Cortex of kidney (tissue), 1 donor: Measurements from ENCODE around the gene ZAR1L.
"Not testable (repeated sequence)": the region's sequence is repeated elsewhere in the genome, so short reads cannot be mapped to it uniquely, and the experiment has no call there.

Experiments used
- DNase-seq: peaks from one replicate; lab custom pipeline; 2025; lab: John Stamatoyannopoulos, UW

Gene ZAR1L, protein sequence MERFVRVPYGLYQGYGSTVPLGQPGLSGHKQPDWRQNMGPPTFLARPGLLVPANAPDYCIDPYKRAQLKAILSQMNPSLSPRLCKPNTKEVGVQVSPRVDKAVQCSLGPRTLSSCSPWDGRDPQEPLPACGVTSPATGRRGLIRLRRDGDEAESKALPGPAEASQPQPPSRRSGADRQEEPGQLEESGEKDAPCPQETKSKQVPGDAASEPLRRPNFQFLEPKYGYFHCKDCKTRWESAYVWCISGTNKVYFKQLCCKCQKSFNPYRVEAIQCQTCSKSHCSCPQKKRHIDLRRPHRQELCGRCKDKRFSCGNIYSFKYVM

GRCh38 chr13:32315238-32316027 is at the start of gene ZAR1L, which contains the start of gene BRCA2:
ZAR1L (minus strand) TSS chr13:32315363; CDS start chr13:32311925, 3,438 bp downstream.
BRCA2 (plus strand) TSS chr13:32315508; CDS start chr13:32316461, 953 bp downstream.
- DNase-seq: peak; percentile 75

DNA sequence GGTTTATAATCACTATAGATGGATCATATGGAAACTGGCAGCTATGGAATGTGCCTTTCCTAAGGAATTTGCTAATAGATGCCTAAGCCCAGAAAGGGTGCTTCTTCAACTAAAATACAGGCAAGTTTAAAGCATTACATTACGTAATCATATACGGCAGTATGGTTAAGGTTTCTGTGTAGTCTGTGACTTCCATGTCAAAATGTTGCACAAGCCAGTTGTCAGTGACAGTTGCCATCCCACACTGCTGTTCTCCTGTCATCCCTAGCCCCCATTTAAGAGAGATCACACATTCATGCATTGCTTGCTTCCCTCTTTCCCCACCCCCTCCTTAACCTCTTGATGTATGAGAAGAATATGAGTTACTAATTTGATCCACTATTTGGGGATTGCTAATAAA is 47.4 kb upstream of the ZAR1L start:
- DNase-seq: no peak

DNA sequence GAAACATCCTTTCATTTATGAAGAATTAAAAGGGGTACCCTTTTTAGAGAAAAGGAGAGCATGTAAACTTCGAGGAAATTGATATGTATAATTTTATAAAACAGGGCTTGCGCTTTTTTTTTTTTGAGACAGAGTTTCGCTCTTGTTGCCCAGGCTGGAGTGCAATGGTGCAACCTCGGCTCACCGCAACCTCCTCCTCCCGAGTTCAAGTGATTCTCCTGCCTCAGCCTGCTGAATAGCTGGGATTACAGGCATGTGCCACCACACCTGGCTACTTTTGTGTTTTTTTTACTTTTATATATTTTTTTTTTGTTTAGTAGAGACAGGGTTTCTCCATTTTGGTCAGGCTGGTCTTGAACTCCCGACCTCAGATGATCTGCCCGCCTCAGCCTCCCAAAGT is 40.8 kb upstream of the ZAR1L start:
- not testable (repeated sequence) for DNase-seq

- DNase-seq: no peak
Measured at GRCh38 chr13:32354040-32354439, 38.9 kb upstream of the ZAR1L start.

GRCh38 chr13:32350839-32351441 is 35.8 kb upstream of the ZAR1L start:
- DNase-seq: not testable (repeated sequence)

GRCh38 chr13:32347651-32348050 is 32.5 kb upstream of the ZAR1L start:
- DNase-seq: no peak

- DNase-seq: no peak
Measured at GRCh38 chr13:32340914-32341313, 25.8 kb upstream of the ZAR1L start.

DNA sequence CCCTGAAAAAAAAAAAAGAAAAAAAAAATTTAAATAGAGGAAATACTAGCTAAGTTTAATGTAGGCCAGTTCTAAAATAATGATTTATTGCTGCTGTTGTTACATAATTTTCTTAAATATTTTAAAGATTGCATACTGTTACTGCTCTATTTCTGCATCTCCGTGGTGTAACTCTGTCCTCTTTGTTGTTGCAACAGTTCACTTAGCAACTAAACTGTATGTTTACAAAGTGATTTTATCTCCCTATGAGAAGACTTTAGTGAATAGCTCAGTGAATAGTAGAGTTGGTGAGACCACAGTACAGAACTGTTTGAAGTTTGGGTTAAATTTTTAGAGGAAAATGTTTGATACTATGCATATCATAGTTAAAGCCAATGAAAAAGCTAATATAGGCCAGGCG is 19.5 kb upstream of the ZAR1L start:
- DNase-seq: no peak

GRCh38 chr13:32330441-32330840 is 15.3 kb upstream of the ZAR1L start:
- DNase-seq: no peak

- no peak for DNase-seq
Measured at GRCh38 chr13:32323912-32324311, 8.7 kb upstream of the ZAR1L start.

DNA sequence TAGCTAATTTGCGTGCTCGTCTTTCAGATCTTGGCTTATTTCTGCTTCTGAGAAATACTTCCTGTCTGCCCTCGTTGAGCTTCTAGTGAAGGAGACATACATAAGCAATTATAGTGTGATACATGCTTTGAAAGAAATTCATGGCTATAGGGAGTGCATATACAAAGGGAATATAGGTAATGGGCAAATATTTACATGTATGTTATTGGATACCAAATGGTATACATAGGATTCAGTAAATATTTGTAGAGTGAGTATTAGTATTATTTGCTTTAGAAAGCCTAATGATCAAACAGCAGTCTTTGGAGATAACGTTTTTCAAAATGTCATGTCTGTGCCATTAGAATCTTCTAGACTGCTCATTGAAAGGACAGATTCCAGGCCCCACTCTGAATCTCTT is 5.4 kb upstream of the ZAR1L start:
- DNase-seq: no peak

DNA sequence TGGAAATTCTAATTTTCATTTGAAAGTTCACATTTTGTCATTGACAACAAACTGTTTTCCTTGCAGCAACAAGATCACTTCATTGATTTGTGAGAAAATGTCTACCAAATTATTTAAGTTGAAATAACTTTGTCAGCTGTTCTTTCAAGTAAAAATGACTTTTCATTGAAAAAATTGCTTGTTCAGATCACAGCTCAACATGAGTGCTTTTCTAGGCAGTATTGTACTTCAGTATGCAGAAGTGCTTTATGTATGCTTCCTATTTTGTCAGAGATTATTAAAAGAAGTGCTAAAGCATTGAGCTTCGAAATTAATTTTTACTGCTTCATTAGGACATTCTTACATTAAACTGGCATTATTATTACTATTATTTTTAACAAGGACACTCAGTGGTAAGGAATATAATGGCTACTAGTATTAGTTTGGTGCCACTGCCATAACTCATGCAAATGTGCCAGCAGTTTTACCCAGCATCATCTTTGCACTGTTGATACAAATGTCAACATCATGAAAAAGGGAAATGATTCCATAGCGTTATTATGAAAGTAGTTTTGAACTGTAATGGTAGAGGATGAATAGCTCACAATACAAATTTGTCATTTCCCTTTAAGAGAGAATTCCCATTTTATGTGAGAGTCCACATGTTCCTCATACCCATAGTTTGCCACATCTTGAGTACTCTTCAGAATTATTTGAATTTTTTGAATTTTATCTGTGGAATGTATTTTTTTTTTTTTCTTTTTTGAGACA is 2.7 kb upstream of the ZAR1L start:
- no peak for DNase-seq

- no peak for DNase-seq
Measured at GRCh38 chr13:32316501-32316900, 1.3 kb upstream of the ZAR1L start.

DNA sequence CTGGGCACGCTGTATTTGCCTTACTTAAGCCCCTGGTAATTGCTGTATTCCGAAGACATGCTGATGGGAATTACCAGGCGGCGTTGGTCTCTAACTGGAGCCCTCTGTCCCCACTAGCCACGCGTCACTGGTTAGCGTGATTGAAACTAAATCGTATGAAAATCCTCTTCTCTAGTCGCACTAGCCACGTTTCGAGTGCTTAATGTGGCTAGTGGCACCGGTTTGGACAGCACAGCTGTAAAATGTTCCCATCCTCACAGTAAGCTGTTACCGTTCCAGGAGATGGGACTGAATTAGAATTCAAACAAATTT is 821 bp upstream of the ZAR1L start:
- no peak for DNase-seq

GRCh38 chr13:32314271-32315237 is 609 bp downstream of the ZAR1L start:
- DNase-seq: no peak

GRCh38 chr13:32311188-32311897 is 3.8 kb downstream of the ZAR1L start:
- no peak for DNase-seq

- no peak for DNase-seq
Measured at GRCh38 chr13:32310134-32310706, 4.9 kb downstream of the ZAR1L start.

DNA sequence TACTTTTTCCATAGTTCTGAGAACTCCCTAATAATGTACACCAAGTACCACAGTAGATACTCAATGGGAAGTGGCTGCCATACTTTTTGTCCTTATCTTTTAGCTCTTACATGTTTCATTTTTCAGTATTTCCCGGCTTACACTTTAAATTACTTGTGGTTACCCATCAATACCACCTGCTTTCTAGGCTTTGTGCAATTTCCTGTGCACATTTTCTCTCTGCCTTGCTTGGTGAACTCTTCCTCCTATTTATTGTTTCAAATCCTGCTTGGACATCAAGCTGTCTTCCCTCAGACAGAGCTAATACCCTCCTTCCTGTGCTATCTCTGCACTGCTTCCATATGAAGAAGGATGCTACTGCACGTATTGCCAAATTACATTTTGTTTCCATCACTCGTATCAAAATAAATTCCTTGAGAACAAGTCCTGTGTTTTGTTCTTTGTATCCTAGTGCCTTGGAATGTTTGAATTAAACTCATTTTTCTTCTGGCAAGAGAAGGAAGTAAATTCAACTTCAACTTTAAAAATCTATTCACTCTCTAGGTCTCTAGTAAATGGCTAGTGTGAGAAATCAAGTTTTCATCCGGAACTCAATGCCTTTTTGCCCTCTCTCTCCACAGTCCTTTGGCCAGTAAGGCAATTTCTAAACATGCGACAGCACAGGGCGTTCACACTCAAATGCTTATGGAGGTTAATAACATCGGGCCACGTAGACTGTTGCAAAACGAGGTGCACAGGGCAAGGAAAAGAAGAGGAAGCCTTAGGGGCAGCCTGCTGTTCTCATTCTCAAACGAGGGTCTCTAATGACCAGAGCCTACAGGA is 5.6 kb downstream of the ZAR1L start:
- no peak for DNase-seq

DNA sequence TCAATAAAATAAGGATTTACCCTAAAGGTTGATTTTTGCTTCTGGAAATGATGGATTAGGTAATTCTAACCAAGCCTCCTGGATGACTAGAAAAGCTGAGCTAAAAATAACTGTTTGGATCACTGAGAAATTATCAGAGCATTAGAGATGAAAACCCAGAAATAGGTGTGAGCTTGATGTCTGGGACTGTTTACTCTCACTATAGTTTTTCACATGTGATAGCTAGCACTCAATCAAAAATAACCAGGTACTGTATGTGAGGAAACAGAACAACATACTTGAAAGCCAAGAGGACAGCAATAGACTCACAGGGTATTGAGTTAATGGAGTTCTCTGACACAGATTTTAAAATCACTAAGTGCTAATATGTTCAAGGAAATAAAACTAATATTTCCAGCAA is 9.5 kb downstream of the ZAR1L start:
- no peak for DNase-seq
